T1000 (cell line): ENCODE results near the gene MMP25.
A peak's percentile ranks its signal among the peaks of the same experiment; 100 is the strongest.
"Not testable (repeated sequence)": the region's sequence is repeated elsewhere in the genome, so short reads cannot be mapped to it uniquely, and the experiment has no call there.

Experiments used
- DNase-seq: peaks from one replicate; lab custom pipeline; 2025; ENCODE audit warnings: mixed read lengths; lab: John Stamatoyannopoulos, UW

The MMP25 gene

GRCh38 chr16:3056336-3057180, 10.2 kb downstream of the MMP25 start:
- DNase-seq: no peak

GRCh38 chr16:3057181-3058138, 11.1 kb downstream of the MMP25 start:
- no peak for DNase-seq

- no peak for DNase-seq
Observed at GRCh38 chr16:3058139-3059030, 12.0 kb downstream of the MMP25 start.

- DNase-seq: peak; percentile 78
Observed at GRCh38 chr16:3059041-3059722, 12.8 kb downstream of the MMP25 start.

- DNase-seq: no peak
Observed at GRCh38 chr16:3059723-3060242, 13.4 kb downstream of the MMP25 start.

- DNase-seq: no peak
Observed at GRCh38 chr16:3060339-3061127, 14.2 kb downstream of the MMP25 start.

GRCh38 chr16:3062553-3062952, 16.2 kb downstream of the MMP25 start:
- DNase-seq: no peak

- no peak for DNase-seq
Observed at GRCh38 chr16:3063625-3064386, 17.4 kb downstream of the MMP25 start.

GRCh38 chr16:3065069-3065741, 18.8 kb downstream of the MMP25 start, which contains the start of gene IL32:
Gene IL32, plus strand, starts transcription at chr16:3065640. Its CDS starts 172 bp downstream, at chr16:3065812.
- DNase-seq: peak; percentile 31

GRCh38 chr16:3065742-3066439, 19.5 kb downstream of the MMP25 start:
- DNase-seq: no peak

- no peak for DNase-seq
Observed at GRCh38 chr16:3066440-3066748, 20.0 kb downstream of the MMP25 start.

GRCh38 chr16:3068487-3068886, 22.1 kb downstream of the MMP25 start:
- no peak for DNase-seq

GRCh38 chr16:3069146-3069545, 22.8 kb downstream of the MMP25 start:
- DNase-seq: not testable (repeated sequence)

GRCh38 chr16:3070608-3071111, 24.3 kb downstream of the MMP25 start:
- no peak for DNase-seq

- DNase-seq: no peak
Observed at GRCh38 chr16:3071655-3072054, 25.3 kb downstream of the MMP25 start.

- DNase-seq: not testable (repeated sequence)
Observed at GRCh38 chr16:3072148-3072547, 25.8 kb downstream of the MMP25 start.

GRCh38 chr16:3072576-3073263, 26.4 kb downstream of the MMP25 start:
- not testable (repeated sequence) for DNase-seq
